ENCODE data around the gene PAPOLA. TPM values are rescaled to one million over a fixed set of nuclear protein-coding genes. Genes with fewer than 3 reads are reported as not detected.

Gene PAPOLA
- polyA plus RNA-seq, 2 of the 4 experiments (the other 2 are of a cell fraction), result 105 to 273 TPM

- DNase-seq (ENCODE audit: low read depth in 1 of 2, low spot score in 1 of 2) (no peak), FAIRE-seq (no peak), ATAC-seq (no peak)
- POLR2A ChIA-PET, result no interaction called here
- Histone ChIP-seq H3K27ac (no peak overlapping the region), H3K4me2 (no peak overlapping the region), H3K4me1 (no peaks in the 10 kb centered on the region), H3K4me3 (no peak overlapping the region), H3K9me3 (no peaks in the 10 kb centered on the region)
- WGBS (ENCODE audit: missing lambda C conversion rate), result 63% methylated on average over 12 of the region's 12 CpGs
- TF ChIP-seq ELK1 (IDR thresholded peaks at IDR 0.05; ENCODE audit: low read depth, low read length) (no peak), CTCF (IDR thresholded peaks at IDR 0.05) (no peak), PHF8 (IDR thresholded peaks at IDR 0.05; ENCODE audit: borderline replicate concordance, low read depth) (no peak)
- CTCF ChIA-PET, result interaction anchor here (1.2 to 3.1 kb wide), 5 partner anchors 153 to 270 kb away, joined by 3 to 22 read pairs (median 9); no protein-coding TSS in a partner anchor
Measured at GRCh38 chr14:96582411-96582961, 80.3 kb downstream of the PAPOLA start.

- WGBS (ENCODE audit: missing lambda C conversion rate), result 51% methylated on average over 4 of the region's 4 CpGs
Measured at GRCh38 chr14:96582995-96583394, 80.8 kb downstream of the PAPOLA start.

GRCh38 chr14:96583569-96584041 is 81.4 kb downstream of the PAPOLA start:
- CTCF ChIA-PET, result interaction anchor here (0.6 to 3.1 kb wide), 15 partner anchors 8 to 269 kb away, joined by 3 to 22 read pairs (median 3); no protein-coding TSS in a partner anchor
- no peak for TF ChIP-seq RNF2 (IDR thresholded peaks at IDR 0.05; ENCODE audit: borderline replicate concordance, low read depth)
- no peak for TF ChIP-seq ZNF302 (CRISPR knock-in tag; IDR thresholded peaks at IDR 0.05)
- no peak for TF ChIP-seq FOSB (CRISPR knock-in tag; IDR thresholded peaks at IDR 0.05)
- TF ChIP-seq CTCF (IDR thresholded peaks at IDR 0.05), result no peak
- no peak for TF ChIP-seq PBX3 (IDR thresholded peaks at IDR 0.05)
- no peak for TF ChIP-seq RFX5 (IDR thresholded peaks at IDR 0.05)
- no peak for TF ChIP-seq MAFK (IDR thresholded peaks at IDR 0.05; ENCODE audit: partially characterized antibody)
- no peak for TF ChIP-seq SMC3 (IDR thresholded peaks at IDR 0.05)
- TF ChIP-seq ZFP36 (IDR thresholded peaks at IDR 0.05; ENCODE audit: borderline replicate concordance, partially characterized antibody), result no peak
- no peak for TF ChIP-seq HOXB13 (CRISPR knock-in tag; IDR thresholded peaks at IDR 0.05; ENCODE audit: low read depth)
- Histone ChIP-seq H3K27ac (no peak overlapping the region), H3K4me3 (no peak overlapping the region), H3K4me2 (no peak overlapping the region), H3K4me1 (no peaks in the 10 kb centered on the region), H3K9me3 (no peaks in the 10 kb centered on the region)
- ATAC-seq (peak in 1 of 2 experiments; percentile 17; a peak in 3 of 6 replicates), FAIRE-seq (no peak), DNase-seq (ENCODE audit: low read depth in 1 of 2, low spot score in 1 of 2) (no peak)
- 53% methylated on average over 9 of the region's 10 CpGs for WGBS (ENCODE audit: missing lambda C conversion rate)
- POLR2A ChIA-PET, result interaction anchor here (0.6 kb wide), 1 partner anchor 220 kb away, joined by 10 read pairs; no protein-coding TSS in a partner anchor

More at GRCh38 chr14:96582995-96583394, 80.8 kb downstream of the PAPOLA start:
- POLR2A ChIA-PET, result no interaction called here
- ATAC-seq, result no peak
- CTCF ChIA-PET, result interaction anchor here (0.6 to 3.1 kb wide), 9 partner anchors 16 to 270 kb away, joined by 3 to 22 read pairs (median 6); no protein-coding TSS in a partner anchor
- DNase-seq (ENCODE audit: low read depth in 1 of 2, low spot score in 1 of 2), result no peak
- Histone ChIP-seq H3K4me1 (no peaks in the 10 kb centered on the region), H3K27ac (no peak overlapping the region), H3K9me3 (no peaks in the 10 kb centered on the region), H3K4me3 (no peak overlapping the region), H3K4me2 (no peak overlapping the region)
- FAIRE-seq, result no peak
- TF ChIP-seq E2F6 (IDR thresholded peaks at IDR 0.05; ENCODE audit: borderline replicate concordance, low read depth) (no peak), POLR2AphosphoS2 (conservative IDR thresholded peaks at IDR 0.05; ENCODE audit: low read length) (no peak), FOSL2 (IDR thresholded peaks at IDR 0.05) (no peak), FOSL2 (CRISPR knock-in tag; IDR thresholded peaks at IDR 0.05) (no peak), ELK1 (IDR thresholded peaks at IDR 0.05; ENCODE audit: low read depth, low read length) (no peak), GATA3 (IDR thresholded peaks at IDR 0.05; ENCODE audit: borderline replicate concordance) (no peak), BHLHE40 (IDR thresholded peaks at IDR 0.05; ENCODE audit: low read depth, low read length) (no peak), JUNB (IDR thresholded peaks at IDR 0.05) (no peak), ESRRA (IDR thresholded peaks at IDR 0.05; ENCODE audit: borderline replicate concordance, low read length) (no peak), USF2 (IDR thresholded peaks at IDR 0.05) (no peak), RFX5 (IDR thresholded peaks at IDR 0.05) (no peak), HDAC2 (IDR thresholded peaks at IDR 0.05) (no peak)
